ENCODE measurements around the gene UBLCP1.
"Not testable (repeated sequence)": the region's sequence is repeated elsewhere in the genome, so short reads cannot be mapped to it uniquely, and the experiment has no call there.

Gene UBLCP1

GRCh38 chr5:159262859-159263568 lies at the start of gene UBLCP1:
TSS of gene UBLCP1 (plus strand) at chr5:159263290. CDS start at chr5:159268916, 5,626 bp downstream.
- DNase-seq = peak; percentile 92

- DNase-seq = no peak
These were observed 48.4 kb upstream of the UBLCP1 start for GRCh38 chr5:159214486-159215271.

- no peak for DNase-seq
These were observed 47.2 kb upstream of the UBLCP1 start for GRCh38 chr5:159215886-159216285.

- DNase-seq = no peak
These were observed 46.6 kb upstream of the UBLCP1 start for GRCh38 chr5:159216454-159216853.

- no peak for DNase-seq
These were observed 45.9 kb upstream of the UBLCP1 start for GRCh38 chr5:159217236-159217635.

GRCh38 chr5:159218595-159219023 lies 44.5 kb upstream of the UBLCP1 start:
- DNase-seq = no peak

GRCh38 chr5:159220206-159220605 lies 42.9 kb upstream of the UBLCP1 start:
- no peak for DNase-seq

GRCh38 chr5:159223469-159223868 lies 39.6 kb upstream of the UBLCP1 start:
- DNase-seq = no peak

GRCh38 chr5:159224471-159224870 lies 38.6 kb upstream of the UBLCP1 start:
- DNase-seq = no peak

GRCh38 chr5:159226451-159226850 lies 36.6 kb upstream of the UBLCP1 start:
- no peak for DNase-seq

- DNase-seq = no peak
These were observed 35.6 kb upstream of the UBLCP1 start for GRCh38 chr5:159227452-159227851.

- DNase-seq = not testable (repeated sequence)
These were observed 35.0 kb upstream of the UBLCP1 start for GRCh38 chr5:159228097-159228496.

- DNase-seq = no peak
These were observed 32.4 kb upstream of the UBLCP1 start for GRCh38 chr5:159230657-159231056.

GRCh38 chr5:159231167-159231566 lies 31.9 kb upstream of the UBLCP1 start:
- no peak for DNase-seq

GRCh38 chr5:159235871-159236520 lies 27.1 kb upstream of the UBLCP1 start:
- not testable (repeated sequence) for DNase-seq

- DNase-seq = no peak
These were observed 22.7 kb upstream of the UBLCP1 start for GRCh38 chr5:159240301-159240870.

GRCh38 chr5:159241946-159242552 lies 21.0 kb upstream of the UBLCP1 start:
- DNase-seq = no peak

GRCh38 chr5:159242656-159243055 lies 20.4 kb upstream of the UBLCP1 start:
- DNase-seq = no peak

- DNase-seq = no peak
These were observed 19.7 kb upstream of the UBLCP1 start for GRCh38 chr5:159243385-159243784.

GRCh38 chr5:159244163-159244562 lies 18.9 kb upstream of the UBLCP1 start:
- no peak for DNase-seq

GRCh38 chr5:159244890-159245289 lies 18.2 kb upstream of the UBLCP1 start:
- DNase-seq = no peak

- DNase-seq = no peak
These were observed 13.9 kb upstream of the UBLCP1 start for GRCh38 chr5:159249158-159249557.

- DNase-seq = no peak
These were observed 10.9 kb upstream of the UBLCP1 start for GRCh38 chr5:159252195-159252594.

Measured in activated effector memory CD4-positive, alpha-beta T cell treated with anti-CD3 and anti-CD28 coated beads, Interleukin-2, amount 50 U/mL, for 16 hours (primary cell).